Activated naive CD4-positive, alpha-beta T cell treated with anti-CD3 and anti-CD28 coated beads, Interleukin-2, amount 10 ng/mL, durations not matched to agents 7 days and 5 days (primary cell): ENCODE data around the gene FGG.

Source experiments
- CTCF ChIA-PET: fragments of 350-600 bp; sonication (Branson Sonifier 250); formaldehyde crosslinking; loops from one replicate; lab custom pipeline; 2021; ENCODE audit warnings: antibody characterized with exemption; lab: Charles Lee
- DNase-seq: peaks from one replicate; pipeline ENCODE4 v3.0.0-alpha.2; 2020
- H3K27ac Mint-ChIP-seq: one replicate; pipeline ENCODE4 v1.8.0; 2021; ENCODE audit warnings: mild to moderate bottlenecking, moderate library complexity, mixed read lengths
- H3K27me3 Mint-ChIP-seq: one replicate; pipeline ENCODE4 v1.8.0; 2021; ENCODE audit warnings: mild to moderate bottlenecking, mixed read lengths
- H3K36me3 Mint-ChIP-seq: one replicate; pipeline ENCODE4 v1.8.0; 2021; ENCODE audit warnings: mixed read lengths
- H3K4me1 Mint-ChIP-seq: one replicate; pipeline ENCODE4 v1.8.0; 2021; ENCODE audit warnings: mixed read lengths
- H3K4me3 Mint-ChIP-seq: one replicate; pipeline ENCODE4 v1.8.0; 2021; ENCODE audit warnings: mild to moderate bottlenecking, moderate library complexity, mixed read lengths
- H3K9me3 Mint-ChIP-seq: one replicate; pipeline ENCODE4 v1.8.0; 2021; ENCODE audit warnings: mixed read lengths

FGG gene

GRCh38 chr4:154612472-154613414 lies at the start of gene FGG:
TSS of gene FGG (minus strand) at chr4:154612656. CDS start at chr4:154612609, 47 bp downstream.
- no peak for DNase-seq
- H3K9me3 Mint-ChIP-seq, result no peaks in the 10 kb centered on the region
- H3K4me3 Mint-ChIP-seq, result no peak within 1 kb of the TSS
- H3K4me1 Mint-ChIP-seq, result peaks cover 13% of the 10 kb centered on the region
- H3K36me3 Mint-ChIP-seq, result peaks cover 4% of the 10 kb centered on the region
- CTCF ChIA-PET, result interaction anchor here (0.6 to 1.9 kb wide), 4 partner anchors 52 to 128 kb away, joined by 3 to 6 read pairs (median 5); no protein-coding TSS in a partner anchor
- H3K27me3 Mint-ChIP-seq, result peaks cover 29% of the 10 kb centered on the region
- H3K27ac Mint-ChIP-seq, result no peak within 1 kb of the TSS

GRCh38 chr4:154660052-154660451 lies 47.6 kb upstream of the FGG start:
- Mint-ChIP-seq H3K4me1 (no peaks in the 10 kb centered on the region), H3K4me3 (no peak overlapping the region), H3K27me3 (peaks cover 8% of the 10 kb centered on the region), H3K27ac (no peak overlapping the region), H3K36me3 (no peaks in the 10 kb centered on the region), H3K9me3 (no peaks in the 10 kb centered on the region)
- CTCF ChIA-PET, result no interaction called here
- no peak for DNase-seq

- Mint-ChIP-seq H3K27me3 (peaks cover 4% of the 10 kb centered on the region), H3K27ac (no peak overlapping the region), H3K9me3 (no peaks in the 10 kb centered on the region), H3K36me3 (no peaks in the 10 kb centered on the region), H3K4me3 (no peak overlapping the region), H3K4me1 (no peaks in the 10 kb centered on the region)
- DNase-seq, result no peak
- CTCF ChIA-PET, result no interaction called here
These were observed 46.4 kb upstream of the FGG start for GRCh38 chr4:154658680-154659405.

GRCh38 chr4:154643493-154643892 lies 31.0 kb upstream of the FGG start:
- Mint-ChIP-seq H3K4me1 (no peaks in the 10 kb centered on the region), H3K27ac (no peak overlapping the region), H3K36me3 (no peaks in the 10 kb centered on the region), H3K9me3 (no peaks in the 10 kb centered on the region), H3K4me3 (no peak overlapping the region), H3K27me3 (peaks cover 25% of the 10 kb centered on the region)
- no peak for DNase-seq
- CTCF ChIA-PET, result no interaction called here

- no peak overlapping the region for H3K4me3 Mint-ChIP-seq
- H3K9me3 Mint-ChIP-seq, result no peaks in the 10 kb centered on the region
- CTCF ChIA-PET, result no interaction called here
- peaks cover 19% of the 10 kb centered on the region for H3K27me3 Mint-ChIP-seq
- H3K36me3 Mint-ChIP-seq, result no peaks in the 10 kb centered on the region
- DNase-seq, result no peak
- H3K4me1 Mint-ChIP-seq, result no peaks in the 10 kb centered on the region
- no peak overlapping the region for H3K27ac Mint-ChIP-seq
These were observed 30.0 kb upstream of the FGG start for GRCh38 chr4:154642373-154643009.

GRCh38 chr4:154640999-154641398 lies 28.5 kb upstream of the FGG start:
- Mint-ChIP-seq H3K4me3 (no peak overlapping the region), H3K27me3 (peaks cover 8% of the 10 kb centered on the region), H3K36me3 (no peaks in the 10 kb centered on the region), H3K4me1 (no peaks in the 10 kb centered on the region), H3K27ac (no peak overlapping the region), H3K9me3 (no peaks in the 10 kb centered on the region)
- CTCF ChIA-PET, result interaction anchor here (0.9 to 1.2 kb wide), 2 partner anchors 138 kb away, joined by 3 read pairs; no protein-coding TSS in a partner anchor
- no peak for DNase-seq

GRCh38 chr4:154634058-154634457 lies 21.6 kb upstream of the FGG start:
- H3K27ac Mint-ChIP-seq, result no peak overlapping the region
- H3K9me3 Mint-ChIP-seq, result no peaks in the 10 kb centered on the region
- H3K36me3 Mint-ChIP-seq, result no peaks in the 10 kb centered on the region
- no peak for DNase-seq
- no peaks in the 10 kb centered on the region for H3K4me1 Mint-ChIP-seq
- no peak overlapping the region for H3K4me3 Mint-ChIP-seq
- peaks cover 12% of the 10 kb centered on the region for H3K27me3 Mint-ChIP-seq
- CTCF ChIA-PET, result interaction anchor here (1.4 kb wide), 1 partner anchor 82 kb away, joined by 3 read pairs; no protein-coding TSS in a partner anchor

GRCh38 chr4:154631828-154632227 lies 19.4 kb upstream of the FGG start:
- peaks cover 12% of the 10 kb centered on the region for H3K27me3 Mint-ChIP-seq

GRCh38 chr4:154630324-154630723 lies 17.9 kb upstream of the FGG start:
- CTCF ChIA-PET, result interaction anchor here (1.0 kb wide), 1 partner anchor 9 kb away, joined by 5 read pairs; no protein-coding TSS in a partner anchor
- H3K27ac Mint-ChIP-seq, result no peak overlapping the region
- no peak overlapping the region for H3K4me3 Mint-ChIP-seq
- peaks cover 12% of the 10 kb centered on the region for H3K27me3 Mint-ChIP-seq
- DNase-seq, result no peak
- H3K9me3 Mint-ChIP-seq, result no peaks in the 10 kb centered on the region
- H3K36me3 Mint-ChIP-seq, result no peaks in the 10 kb centered on the region
- H3K4me1 Mint-ChIP-seq, result no peaks in the 10 kb centered on the region

More at GRCh38 chr4:154631828-154632227, 19.4 kb upstream of the FGG start:
- no peaks in the 10 kb centered on the region for H3K36me3 Mint-ChIP-seq
- no peak overlapping the region for H3K4me3 Mint-ChIP-seq
- no peaks in the 10 kb centered on the region for H3K9me3 Mint-ChIP-seq
- no peak overlapping the region for H3K27ac Mint-ChIP-seq
- no peak for DNase-seq
- H3K4me1 Mint-ChIP-seq, result no peaks in the 10 kb centered on the region
- CTCF ChIA-PET, result interaction anchor here (1.2 kb wide), 1 partner anchor 8 kb away, joined by 5 read pairs; no protein-coding TSS in a partner anchor

- H3K27ac Mint-ChIP-seq, result no peak overlapping the region
- no peaks in the 10 kb centered on the region for H3K4me1 Mint-ChIP-seq
- no peaks in the 10 kb centered on the region for H3K36me3 Mint-ChIP-seq
- H3K9me3 Mint-ChIP-seq, result no peaks in the 10 kb centered on the region
- DNase-seq, result peak; percentile 69
- CTCF ChIA-PET, result interaction anchor here (0.6 to 6.6 kb wide), 4 partner anchors 70 to 745 kb away, joined by 3 to 95 read pairs (median 4); partner anchors contain the start of gene PLRG1
- H3K4me3 Mint-ChIP-seq, result no peak overlapping the region
- H3K27me3 Mint-ChIP-seq, result peaks cover 11% of the 10 kb centered on the region
These were observed 14.5 kb upstream of the FGG start for GRCh38 chr4:154626793-154627484.

GRCh38 chr4:154625971-154626370 lies 13.5 kb upstream of the FGG start:
- Mint-ChIP-seq H3K4me3 (no peak overlapping the region), H3K9me3 (no peaks in the 10 kb centered on the region), H3K27me3 (peaks cover 12% of the 10 kb centered on the region), H3K4me1 (no peaks in the 10 kb centered on the region), H3K36me3 (no peaks in the 10 kb centered on the region), H3K27ac (no peak overlapping the region)
- CTCF ChIA-PET, result interaction anchor here (0.6 to 9.3 kb wide), 5 partner anchors 67 to 746 kb away, joined by 3 to 95 read pairs (median 4); partner anchors contain the start of gene PLRG1
- DNase-seq, result no peak

- DNase-seq, result no peak
- CTCF ChIA-PET, result interaction anchor here (1.2 to 9.3 kb wide), 4 partner anchors 8 to 73 kb away, joined by 5 to 95 read pairs (median 48); partner anchors contain the start of gene PLRG1
- no peaks in the 10 kb centered on the region for H3K4me1 Mint-ChIP-seq
- no peak overlapping the region for H3K4me3 Mint-ChIP-seq
- H3K27me3 Mint-ChIP-seq, result peaks cover 16% of the 10 kb centered on the region
- H3K36me3 Mint-ChIP-seq, result no peaks in the 10 kb centered on the region
- H3K9me3 Mint-ChIP-seq, result no peaks in the 10 kb centered on the region
- H3K27ac Mint-ChIP-seq, result no peak overlapping the region
These were observed 11.5 kb upstream of the FGG start for GRCh38 chr4:154623995-154624394.

- Mint-ChIP-seq H3K27ac (no peak overlapping the region), H3K27me3 (peaks cover 16% of the 10 kb centered on the region), H3K4me1 (peaks cover 2% of the 10 kb centered on the region), H3K36me3 (no peaks in the 10 kb centered on the region), H3K4me3 (no peak overlapping the region), H3K9me3 (no peaks in the 10 kb centered on the region)
- CTCF ChIA-PET, result interaction anchor here (0.7 to 9.3 kb wide), 6 partner anchors 9 to 279 kb away, joined by 3 to 95 read pairs (median 6); partner anchors contain the start of gene PLRG1
- DNase-seq, result no peak
These were observed 11.0 kb upstream of the FGG start for GRCh38 chr4:154623436-154623835.
